Activated CD4-positive, alpha-beta T cell treated with anti-CD3 and anti-CD28 coated beads, Interleukin-2, amount 50 U/mL, for 48 hours (primary cell): ENCODE results near the gene UBE2QL1.

Experiments
- DNase-seq, 2 experiments: peaks; one replicate each; pipeline ENCODE4 v3.0.0-alpha.2; 2020

Gene UBE2QL1

DNA sequence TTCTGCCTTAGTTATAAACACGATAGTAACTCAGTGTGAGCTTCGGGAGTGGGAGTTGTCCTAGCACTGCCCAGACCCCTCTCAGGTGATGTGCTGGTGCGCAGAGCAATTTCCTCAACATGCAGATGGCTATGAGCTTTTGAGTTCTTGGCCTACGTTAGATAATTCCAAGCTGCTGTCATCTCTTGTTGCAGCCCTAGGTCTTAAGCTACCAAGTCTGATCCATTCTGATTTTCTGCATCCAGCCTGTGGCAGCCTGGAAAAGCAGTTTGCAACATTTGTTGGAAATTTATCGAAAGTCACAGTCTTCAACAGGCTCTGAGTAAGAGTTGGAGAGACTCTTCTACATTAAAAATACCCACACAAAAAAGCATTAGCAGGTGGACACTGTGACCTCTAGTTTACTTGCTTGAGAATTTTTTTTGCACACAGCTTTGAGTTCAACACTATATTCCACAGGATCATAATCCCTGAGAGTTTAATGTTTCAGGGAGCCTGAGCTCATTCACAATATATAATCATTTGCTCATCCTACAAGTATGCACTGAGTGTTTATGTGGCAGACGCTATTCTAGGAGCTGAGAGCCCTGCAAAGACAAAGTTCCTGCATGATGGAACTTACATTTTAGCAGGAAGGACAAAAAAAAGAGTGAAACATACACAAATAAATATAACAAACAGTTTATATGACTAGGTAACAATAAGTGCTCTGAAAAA is 91.6 kb downstream of the UBE2QL1 start:
- DNase-seq: no peak

DNA sequence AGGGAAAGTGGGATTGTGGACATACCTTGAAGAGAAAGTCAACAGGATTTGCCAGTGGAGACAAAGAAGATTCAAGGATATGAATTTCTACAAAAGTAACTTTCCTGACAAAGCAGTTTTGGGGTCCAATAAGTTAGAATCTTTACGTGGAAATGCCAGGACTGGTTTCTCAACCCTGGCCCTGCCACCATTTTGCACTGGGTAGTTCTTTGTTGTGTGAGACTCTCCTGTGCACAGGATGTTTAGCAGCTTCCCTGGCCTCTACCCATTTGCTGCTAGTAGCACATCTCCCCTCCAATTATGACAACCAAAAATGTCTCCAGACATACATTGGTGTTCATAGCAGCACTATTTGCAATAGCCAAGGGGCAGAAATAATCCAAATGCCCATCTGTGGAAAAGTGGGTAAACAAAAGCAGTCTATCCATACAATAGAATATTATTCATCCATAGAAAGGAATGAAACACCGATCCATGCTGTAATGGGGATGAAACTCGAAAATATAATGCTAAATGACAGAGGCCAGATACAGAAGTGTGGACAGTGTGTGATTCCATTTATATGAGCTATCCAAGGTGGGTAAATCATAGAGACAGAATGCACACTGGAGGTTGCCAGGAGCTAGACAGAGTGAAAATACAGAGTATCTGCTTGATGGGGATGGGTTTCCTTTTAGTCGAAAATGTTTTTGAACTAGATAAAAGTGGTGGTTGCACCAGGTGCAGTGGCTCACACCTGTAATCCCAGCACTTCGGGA is 92.8 kb downstream of the UBE2QL1 start:
- DNase-seq: no peak

GRCh38 chr5:6542421-6543345 is 94.0 kb downstream of the UBE2QL1 start:
- no peak for DNase-seq

DNA sequence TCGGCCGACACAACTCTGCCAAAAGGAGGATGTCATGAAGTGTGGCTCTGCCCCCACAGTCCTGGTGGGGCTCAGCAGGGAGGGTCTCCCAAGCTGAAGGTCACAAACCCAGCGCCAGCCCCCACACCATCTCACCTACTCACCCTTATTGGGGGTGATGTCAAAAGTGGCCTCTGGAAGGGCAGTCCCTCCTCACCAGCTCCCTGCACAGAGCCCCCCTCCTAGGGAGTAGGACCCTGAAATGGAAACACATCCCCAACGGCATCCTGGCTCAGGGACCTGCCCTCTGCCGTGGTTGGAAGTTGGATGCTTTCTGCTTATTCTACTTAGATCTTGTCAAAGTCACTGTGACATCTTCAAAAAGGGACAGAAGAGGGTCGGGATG is 94.7 kb downstream of the UBE2QL1 start:
- DNase-seq: no peak

- DNase-seq: no peak
These were observed 95.3 kb downstream of the UBE2QL1 start for GRCh38 chr5:6543830-6544560.
